Measurements from ENCODE around the gene SERINC4. TPM values are rescaled to one million over a fixed set of nuclear protein-coding genes. Genes with fewer than 3 reads are reported as not detected.
"Not testable (repeated sequence)": the region's sequence is repeated elsewhere in the genome, so short reads cannot be mapped to it uniquely, and the experiment has no call there.

The SERINC4 gene
- total and polyA plus RNA-seq, 9 of the 15 experiments (the other 6 are each of a cell fraction or from before 2014, with no cell fraction given) = 0.14 to 0.86 (median 0.18) TPM; not detected in 2

DNA sequence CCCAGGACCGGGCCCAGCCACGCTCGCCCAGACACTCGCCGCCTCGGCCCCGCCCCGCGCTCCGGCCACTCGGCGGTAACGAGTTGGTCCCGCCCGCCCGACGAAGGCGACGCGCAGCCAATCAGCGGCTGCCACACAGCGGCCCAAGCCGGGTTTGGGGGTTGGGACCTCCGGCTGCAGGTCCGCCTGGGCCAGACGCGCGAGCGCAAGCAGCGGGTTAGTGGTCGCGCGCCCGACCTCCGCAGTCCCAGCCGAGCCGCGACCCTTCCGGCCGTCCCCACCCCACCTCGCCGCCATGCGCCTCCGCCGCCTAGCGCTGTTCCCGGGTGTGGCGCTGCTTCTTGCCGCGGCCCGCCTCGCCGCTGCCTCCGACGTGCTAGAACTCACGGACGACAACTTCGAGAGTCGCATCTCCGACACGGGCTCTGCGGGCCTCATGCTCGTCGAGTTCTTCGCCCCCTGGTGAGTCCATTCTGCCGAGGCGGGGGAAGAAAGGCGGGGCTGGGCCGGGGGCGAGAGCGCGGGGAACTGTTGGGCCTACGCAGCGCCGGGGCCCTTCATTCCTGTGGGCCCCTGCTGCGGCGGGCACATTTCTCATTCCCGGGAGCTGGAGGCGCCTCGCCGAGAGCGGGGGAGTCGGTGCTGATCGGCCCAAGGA, 53.6 kb downstream of the SERINC4 start, which contains the start of gene PDIA3 (continued):
- 0 out of 2 replicates have a peak, but pooled peaks have one; percentile 26 for TF ChIP-seq STAG1 (CRISPR knock-in tag; IDR thresholded peaks at IDR 0.05; ENCODE audit: borderline replicate concordance)
- peak; percentile 59; the same call in 1 of the 2 replicates for TF ChIP-seq FOXK1 (CRISPR knock-in tag; IDR thresholded peaks at IDR 0.05; ENCODE audit: borderline replicate concordance)
- peak; percentile 91 for TF ChIP-seq E2F5 (CRISPR knock-in tag; IDR thresholded peaks at IDR 0.05)
- TF ChIP-seq ZNF431 (CRISPR knock-in tag; IDR thresholded peaks at IDR 0.05) = peak; percentile 85
- 0 out of 2 replicates have a peak, but pooled peaks have one; percentile 58 for TF ChIP-seq RNF2 (IDR thresholded peaks at IDR 0.05)
- TF ChIP-seq, protein P1, sequence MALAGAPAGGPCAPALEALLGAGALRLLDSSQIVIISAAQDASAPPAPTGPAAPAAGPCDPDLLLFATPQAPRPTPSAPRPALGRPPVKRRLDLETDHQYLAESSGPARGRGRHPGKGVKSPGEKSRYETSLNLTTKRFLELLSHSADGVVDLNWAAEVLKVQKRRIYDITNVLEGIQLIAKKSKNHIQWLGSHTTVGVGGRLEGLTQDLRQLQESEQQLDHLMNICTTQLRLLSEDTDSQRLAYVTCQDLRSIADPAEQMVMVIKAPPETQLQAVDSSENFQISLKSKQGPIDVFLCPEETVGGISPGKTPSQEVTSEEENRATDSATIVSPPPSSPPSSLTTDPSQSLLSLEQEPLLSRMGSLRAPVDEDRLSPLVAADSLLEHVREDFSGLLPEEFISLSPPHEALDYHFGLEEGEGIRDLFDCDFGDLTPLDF (CRISPR knock-in tag; IDR thresholded peaks at IDR 0.05) = peak; percentile 82
- peak; percentile 95; the same call in 1 of the 2 replicates for TF ChIP-seq NR3C1 (CRISPR knock-in tag; IDR thresholded peaks at IDR 0.05)
- TF ChIP-seq TBP (optimal IDR thresholded peaks at IDR 0.05; ENCODE audit: low read depth, low read length) = peak; percentile 92
- TF ChIP-seq, protein P2, sequence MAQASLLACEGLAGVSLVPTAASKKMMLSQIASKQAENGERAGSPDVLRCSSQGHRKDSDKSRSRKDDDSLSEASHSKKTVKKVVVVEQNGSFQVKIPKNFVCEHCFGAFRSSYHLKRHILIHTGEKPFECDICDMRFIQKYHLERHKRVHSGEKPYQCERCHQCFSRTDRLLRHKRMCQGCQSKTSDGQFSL (CRISPR knock-in tag; IDR thresholded peaks at IDR 0.05) = 0 out of 2 replicates have a peak, but pooled peaks have one; percentile 56
- TF ChIP-seq, protein P2 (tag; IDR thresholded peaks at IDR 0.05) = not testable (repeated sequence)
- TF ChIP-seq JUND (IDR thresholded peaks at IDR 0.05; ENCODE audit: borderline replicate concordance, low read depth, low read length) = 0 out of 2 replicates have a peak, but pooled peaks have one; percentile 30
- TF ChIP-seq JUND (tag; IDR thresholded peaks at IDR 0.05; ENCODE audit: borderline replicate concordance, low read depth, low read length); NR2C2 (CRISPR knock-in tag; IDR thresholded peaks at IDR 0.05): not testable (repeated sequence)
- TF ChIP-seq POLR2B (IDR thresholded peaks at IDR 0.05; ENCODE audit: low read depth, partially characterized antibody) = peak; percentile 86
- peak; percentile 47; the same call in 1 of the 2 replicates for TF ChIP-seq ATF1 (CRISPR knock-in tag; IDR thresholded peaks at IDR 0.05)
- peak; percentile 83 for TF ChIP-seq ATF1 (tag; IDR thresholded peaks at IDR 0.05)
- TF ChIP-seq CTBP1 (IDR thresholded peaks at IDR 0.05; ENCODE audit: borderline replicate concordance) = peak; percentile 36; the same call in 1 of the 2 replicates
- TF ChIP-seq YY1 (IDR thresholded peaks at IDR 0.05; ENCODE audit: borderline replicate concordance in 1 of 3, control insufficient read depth in 1 of 3, extremely low read depth in 1 of 3, insufficient read depth in 3 of 3, insufficient read length in 1 of 3, insufficient replicate concordance in 2 of 3, low read depth in 1 of 3, low read length in 2 of 3) = peak in 2 of 3 experiments; percentile 36 to 46
- peak; percentile 4; the same call in 1 of the 2 replicates for TF ChIP-seq NR2C2 (tag; IDR thresholded peaks at IDR 0.05)
- TF ChIP-seq ZNF282 (CRISPR knock-in tag; IDR thresholded peaks at IDR 0.05) = peak; percentile 75; the same call in 1 of the 2 replicates
- peak; percentile 54; the same call in 1 of the 2 replicates for TF ChIP-seq NCOA6 (IDR thresholded peaks at IDR 0.05)
- TF ChIP-seq, protein P3, sequence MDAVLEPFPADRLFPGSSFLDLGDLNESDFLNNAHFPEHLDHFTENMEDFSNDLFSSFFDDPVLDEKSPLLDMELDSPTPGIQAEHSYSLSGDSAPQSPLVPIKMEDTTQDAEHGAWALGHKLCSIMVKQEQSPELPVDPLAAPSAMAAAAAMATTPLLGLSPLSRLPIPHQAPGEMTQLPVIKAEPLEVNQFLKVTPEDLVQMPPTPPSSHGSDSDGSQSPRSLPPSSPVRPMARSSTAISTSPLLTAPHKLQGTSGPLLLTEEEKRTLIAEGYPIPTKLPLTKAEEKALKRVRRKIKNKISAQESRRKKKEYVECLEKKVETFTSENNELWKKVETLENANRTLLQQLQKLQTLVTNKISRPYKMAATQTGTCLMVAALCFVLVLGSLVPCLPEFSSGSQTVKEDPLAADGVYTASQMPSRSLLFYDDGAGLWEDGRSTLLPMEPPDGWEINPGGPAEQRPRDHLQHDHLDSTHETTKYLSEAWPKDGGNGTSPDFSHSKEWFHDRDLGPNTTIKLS (IDR thresholded peaks at IDR 0.05; ENCODE audit: borderline replicate concordance, low read depth) = 0 out of 2 replicates have a peak, but pooled peaks have one; percentile 25
- peak; percentile 50; the same call in 1 of the 2 replicates for TF ChIP-seq GATAD2A (IDR thresholded peaks at IDR 0.05)
- TF ChIP-seq PCBP1 (IDR thresholded peaks at IDR 0.05; ENCODE audit: low read depth, low read length, poor library complexity, severe bottlenecking) = peak; percentile 71
